ENCODE measurements around the gene P3H3.
"Not testable (repeated sequence)": the region's sequence is repeated elsewhere in the genome, so short reads cannot be mapped to it uniquely, and the experiment has no call there.

Gene P3H3

DNA sequence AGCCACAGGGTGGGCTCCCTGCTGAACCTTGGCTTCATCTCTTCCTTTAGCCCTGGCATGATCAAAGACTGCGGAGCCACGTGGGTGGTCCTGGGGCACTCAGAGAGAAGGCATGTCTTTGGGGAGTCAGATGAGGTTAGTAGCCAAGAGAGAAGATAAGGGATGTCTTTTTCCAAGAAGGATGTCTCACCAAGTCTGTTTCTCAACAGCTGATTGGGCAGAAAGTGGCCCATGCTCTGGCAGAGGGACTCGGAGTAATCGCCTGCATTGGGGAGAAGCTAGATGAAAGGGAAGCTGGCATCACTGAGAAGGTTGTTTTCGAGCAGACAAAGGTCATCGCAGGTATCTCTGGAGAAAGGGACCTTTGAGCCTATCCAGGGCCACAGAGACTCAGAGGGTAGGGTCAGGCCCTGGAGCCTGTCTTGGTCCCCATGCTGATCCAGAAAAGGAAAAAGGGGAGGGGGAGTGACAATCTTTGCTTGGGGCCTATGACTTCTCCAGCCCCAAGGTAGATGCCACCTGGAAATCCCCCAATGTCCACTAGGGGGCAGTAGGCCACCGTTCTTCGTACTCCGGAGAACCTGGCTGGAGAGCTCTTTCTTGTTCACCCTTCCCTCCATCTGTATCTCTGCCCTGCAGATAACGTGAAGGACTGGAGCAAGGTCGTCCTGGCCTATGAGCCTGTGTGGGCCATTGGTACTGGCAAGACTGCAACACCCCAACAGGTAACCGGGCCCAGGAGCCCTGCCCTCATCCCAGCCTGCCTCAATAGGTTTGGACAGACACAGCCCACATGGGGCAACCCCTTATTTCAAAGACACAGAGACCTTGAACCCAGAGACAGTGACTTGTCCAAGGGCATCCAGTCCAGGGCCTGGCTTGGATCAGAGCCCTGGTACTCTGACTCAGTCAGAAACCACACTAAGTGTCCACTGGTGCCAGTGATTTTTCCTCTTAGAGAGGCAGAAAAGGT lies 41.1 kb downstream of the P3H3 start:
- peak; percentile 88 for DNase-seq

- not testable (repeated sequence) for DNase-seq
Measured at GRCh38 chr12:6870304-6870703, 42.1 kb downstream of the P3H3 start.

GRCh38 chr12:6871052-6871957 lies 43.1 kb downstream of the P3H3 start:
- DNase-seq: peak; percentile 33

DNA sequence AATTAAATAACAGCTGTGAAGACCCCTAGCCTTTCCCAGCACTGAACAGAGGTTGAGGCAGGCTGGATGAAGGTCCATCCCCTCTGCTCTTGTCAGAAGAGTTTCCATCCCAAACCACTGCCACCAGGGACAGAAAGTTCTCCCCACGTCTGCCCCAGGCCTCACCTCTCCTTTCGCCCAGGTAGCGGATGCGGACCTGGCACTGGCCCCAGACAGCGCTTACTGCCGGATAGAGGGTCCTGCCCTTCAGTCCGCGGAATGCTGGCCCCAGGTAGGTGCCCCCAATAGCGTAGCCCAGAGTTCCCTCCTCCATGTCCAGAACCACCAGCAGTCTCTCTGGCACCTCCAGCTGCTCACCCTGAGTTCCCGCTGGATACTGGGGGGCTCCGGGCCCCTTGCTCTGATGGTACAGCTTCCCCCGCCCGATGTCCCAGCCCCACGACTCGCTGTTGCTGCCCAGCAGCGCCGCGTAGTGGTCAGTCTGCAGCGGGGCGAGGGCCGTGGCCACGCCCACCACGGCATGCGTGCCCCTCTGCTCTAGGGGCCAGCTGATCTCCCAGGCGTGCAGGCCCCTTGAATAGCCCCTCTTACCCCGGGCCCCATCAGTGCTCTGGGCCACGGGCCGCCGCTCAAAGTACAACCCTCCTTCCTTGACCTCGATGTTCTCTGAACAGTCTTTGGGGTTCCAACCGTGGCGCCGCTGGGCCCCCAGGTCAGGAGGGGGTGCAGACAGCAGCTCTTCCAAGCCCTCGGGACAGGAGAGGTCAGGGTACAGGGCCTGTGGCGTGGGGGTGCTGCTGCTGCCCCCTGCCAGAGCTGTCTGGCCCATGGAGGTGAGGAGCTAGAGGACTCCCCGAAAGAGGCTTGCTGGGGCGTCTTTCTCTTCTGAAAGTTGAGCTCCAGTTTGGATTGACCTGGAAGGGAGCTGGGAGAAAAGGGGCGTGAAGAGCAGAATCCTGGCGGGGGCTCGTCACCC lies 44.2 kb downstream of the P3H3 start:
- peak; percentile 87 for DNase-seq

- peak; percentile 99 for DNase-seq
Measured at GRCh38 chr12:6873094-6874014, 45.1 kb downstream of the P3H3 start, which contains the start of gene SPSB2. TSS of gene SPSB2 (minus strand) at chr12:6873303. CDS start at chr12:6872901, 402 bp downstream.

- not testable (repeated sequence) for DNase-seq
Measured at GRCh38 chr12:6874015-6874368, 45.8 kb downstream of the P3H3 start.

DNA sequence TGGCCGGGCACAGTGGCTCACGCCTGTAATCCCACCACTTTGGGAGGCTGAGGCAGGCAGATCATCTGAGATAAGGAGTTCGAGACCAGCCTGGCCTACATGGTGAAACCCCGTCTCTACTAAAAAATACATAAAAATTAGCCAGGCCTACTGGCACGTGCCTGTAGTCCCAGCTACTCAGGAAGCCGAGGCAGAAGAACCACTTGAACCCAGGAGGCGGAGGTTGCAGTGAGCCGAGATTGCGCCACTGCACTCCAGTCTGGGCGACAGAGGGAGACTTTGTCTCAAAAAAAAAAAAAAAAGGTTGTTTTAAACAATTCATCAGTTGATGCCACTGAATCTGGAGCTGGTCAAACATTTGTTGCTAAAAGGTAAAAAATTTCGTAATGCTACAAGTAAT lies 51.6 kb downstream of the P3H3 start:
- not testable (repeated sequence) for DNase-seq

DNA sequence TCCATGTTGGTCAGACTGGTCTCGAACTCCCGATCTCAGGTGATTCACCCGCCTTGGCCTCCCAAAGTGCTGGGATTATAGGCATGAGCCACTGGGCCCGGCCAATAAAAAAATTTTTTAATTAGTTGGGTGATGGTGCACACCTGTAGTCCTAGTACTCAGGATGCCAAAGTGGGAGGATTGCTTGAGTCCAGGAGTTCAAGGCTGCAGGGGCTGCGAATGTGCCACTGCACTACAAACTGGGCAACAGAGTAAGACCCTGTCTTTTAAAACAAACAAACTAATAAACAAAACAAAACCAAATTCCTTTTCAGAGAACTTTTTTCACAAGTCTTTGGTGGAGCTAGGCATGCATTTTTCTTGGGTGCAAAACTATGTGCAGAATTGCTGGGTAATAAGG lies 55.0 kb downstream of the P3H3 start:
- DNase-seq: no peak

GRCh38 chr12:6883683-6884082 lies 55.5 kb downstream of the P3H3 start:
- DNase-seq: no peak

DNA sequence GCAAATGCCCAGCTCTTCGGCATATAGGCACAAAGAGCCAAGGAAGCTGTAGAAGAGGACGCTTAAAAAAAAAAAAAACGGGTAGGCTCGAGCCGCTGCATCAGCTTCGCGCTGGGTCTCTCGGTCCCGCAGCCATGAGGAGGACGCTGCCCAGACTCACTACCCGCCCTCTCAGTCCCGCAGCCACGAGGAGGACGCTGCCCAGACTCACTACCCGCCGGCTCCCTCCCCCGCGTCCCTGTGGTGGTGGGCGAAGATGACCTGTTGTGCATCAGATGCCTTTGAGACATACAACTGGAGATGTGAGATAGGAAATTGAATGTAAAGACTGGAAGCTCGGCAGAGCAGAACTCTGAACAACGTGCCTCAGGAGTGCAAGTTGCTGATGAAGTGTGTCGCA lies 56.3 kb downstream of the P3H3 start:
- DNase-seq: no peak

DNA sequence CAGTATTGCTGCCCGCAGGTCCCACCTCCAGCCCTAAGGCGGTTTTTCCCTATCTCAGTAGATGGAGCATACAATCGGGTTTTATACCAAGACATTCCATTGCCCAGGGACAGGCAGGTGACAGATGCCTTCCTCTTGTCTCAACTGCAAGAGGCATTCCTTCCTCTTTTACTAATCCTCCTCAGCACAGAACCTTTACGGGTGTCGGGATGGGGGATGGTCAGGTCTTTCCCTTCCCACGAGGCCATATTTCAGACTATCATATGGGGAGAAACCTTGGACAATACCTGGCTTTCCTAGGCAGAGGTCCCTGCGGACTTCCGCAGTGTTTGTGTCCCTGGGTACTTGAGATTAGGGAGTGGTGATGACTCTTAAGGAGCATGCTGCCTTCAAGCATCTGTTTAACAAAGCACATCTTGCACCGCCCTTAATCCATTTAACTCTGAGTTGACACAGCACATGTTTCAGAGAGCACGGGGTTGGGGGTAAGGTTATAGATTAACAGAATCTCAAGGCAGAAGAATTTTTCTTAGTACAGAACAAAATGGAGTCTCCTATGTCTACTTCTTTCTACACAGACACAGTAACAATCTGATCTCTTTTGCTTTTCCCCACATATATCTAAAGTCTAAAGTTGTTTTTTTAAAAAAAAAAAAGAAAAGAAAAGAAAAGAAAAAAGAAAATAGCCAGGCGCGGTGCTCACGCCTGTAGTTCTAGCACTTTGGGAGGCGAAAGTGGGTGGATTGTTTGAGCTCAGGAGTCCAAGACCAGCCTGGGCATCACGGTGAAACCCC lies 58.2 kb downstream of the P3H3 start:
- DNase-seq: not testable (repeated sequence)

DNA sequence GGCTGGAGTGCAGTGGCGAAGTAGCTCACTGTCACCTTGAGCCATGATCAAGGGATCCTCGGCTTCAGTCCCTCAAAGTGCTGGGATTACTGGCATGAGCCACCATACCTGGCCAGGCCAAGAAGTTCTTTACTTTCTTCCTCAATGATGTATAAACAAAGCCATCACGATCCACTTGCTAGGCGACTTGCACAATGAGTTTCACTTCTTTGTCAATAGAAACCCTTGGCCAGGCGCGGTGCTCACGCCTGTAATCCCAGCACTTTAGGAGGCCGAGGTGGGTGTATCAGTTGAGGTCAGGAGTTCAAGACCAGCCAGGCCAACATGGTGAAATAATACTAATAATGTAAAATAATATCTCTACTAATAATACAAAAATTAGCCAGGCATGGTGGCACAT lies 59.3 kb downstream of the P3H3 start:
- no peak for DNase-seq

DNA sequence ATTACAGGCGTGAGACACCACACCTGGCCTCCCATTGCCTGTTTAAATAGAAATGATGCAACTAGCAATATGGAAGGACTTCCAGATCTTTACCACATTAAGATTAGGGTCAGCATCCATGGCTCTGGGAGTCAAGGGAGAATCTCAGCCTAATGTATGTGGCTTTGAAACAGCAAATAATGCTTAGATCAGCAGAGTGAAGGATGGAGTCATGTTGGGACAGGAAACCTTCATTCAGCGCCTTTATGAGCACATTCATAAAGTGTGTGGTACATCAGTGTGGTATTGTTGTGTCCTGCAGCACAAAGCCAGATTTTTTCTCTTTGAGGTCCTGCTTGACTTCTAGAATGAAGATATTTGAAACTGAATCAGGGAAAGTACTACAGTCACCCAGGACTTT lies 60.2 kb downstream of the P3H3 start:
- no peak for DNase-seq

- not testable (repeated sequence) for DNase-seq
Measured at GRCh38 chr12:6888794-6889193, 60.6 kb downstream of the P3H3 start.

Measured in stimulated activated CD4-positive, alpha-beta T cell treated with anti-CD3 and anti-CD28 coated beads, Interleukin-4, amount 100 ng/mL, for 24 hours (primary cell).